ENCODE results near the gene DTNB.

DNA sequence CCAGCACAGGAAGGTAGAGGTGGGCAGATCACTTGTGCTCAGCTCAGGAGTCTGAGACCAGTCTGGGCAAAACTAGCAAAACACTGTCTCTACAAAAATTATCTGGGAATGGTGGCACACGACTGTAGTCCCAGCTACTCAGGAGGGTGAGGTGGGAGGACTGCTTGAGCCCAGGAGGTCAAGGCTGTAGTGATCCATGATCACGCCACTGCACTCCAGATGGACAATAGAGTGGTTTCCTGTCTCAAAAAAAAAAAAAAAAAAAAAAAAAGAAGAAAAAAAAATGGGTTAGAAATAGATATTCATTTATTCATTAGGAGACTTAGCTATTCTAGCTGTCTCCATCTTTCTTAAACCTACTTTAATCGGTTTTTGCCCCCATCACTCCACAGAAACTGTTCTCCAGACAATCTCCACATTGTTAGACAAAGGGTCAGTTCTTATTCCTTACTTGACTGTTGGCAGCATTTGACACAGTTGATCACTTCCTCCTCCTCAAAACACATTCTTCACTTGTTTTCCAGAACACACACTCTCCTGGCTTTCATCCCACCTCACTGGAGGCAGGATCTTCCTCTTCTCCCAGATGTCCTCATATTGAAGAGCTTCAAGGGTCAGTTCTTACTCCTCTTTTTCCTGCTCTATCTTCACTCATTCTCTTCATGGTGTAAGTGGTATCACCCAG is 103.1 kb downstream of the DTNB start:
- TF ChIP-seq, protein P1, sequence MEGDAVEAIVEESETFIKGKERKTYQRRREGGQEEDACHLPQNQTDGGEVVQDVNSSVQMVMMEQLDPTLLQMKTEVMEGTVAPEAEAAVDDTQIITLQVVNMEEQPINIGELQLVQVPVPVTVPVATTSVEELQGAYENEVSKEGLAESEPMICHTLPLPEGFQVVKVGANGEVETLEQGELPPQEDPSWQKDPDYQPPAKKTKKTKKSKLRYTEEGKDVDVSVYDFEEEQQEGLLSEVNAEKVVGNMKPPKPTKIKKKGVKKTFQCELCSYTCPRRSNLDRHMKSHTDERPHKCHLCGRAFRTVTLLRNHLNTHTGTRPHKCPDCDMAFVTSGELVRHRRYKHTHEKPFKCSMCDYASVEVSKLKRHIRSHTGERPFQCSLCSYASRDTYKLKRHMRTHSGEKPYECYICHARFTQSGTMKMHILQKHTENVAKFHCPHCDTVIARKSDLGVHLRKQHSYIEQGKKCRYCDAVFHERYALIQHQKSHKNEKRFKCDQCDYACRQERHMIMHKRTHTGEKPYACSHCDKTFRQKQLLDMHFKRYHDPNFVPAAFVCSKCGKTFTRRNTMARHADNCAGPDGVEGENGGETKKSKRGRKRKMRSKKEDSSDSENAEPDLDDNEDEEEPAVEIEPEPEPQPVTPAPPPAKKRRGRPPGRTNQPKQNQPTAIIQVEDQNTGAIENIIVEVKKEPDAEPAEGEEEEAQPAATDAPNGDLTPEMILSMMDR (IDR thresholded peaks at IDR 0.05), result no peak
- no peak for TF ChIP-seq POLR2AphosphoS5 (IDR thresholded peaks at IDR 0.05)
- no peak for TF ChIP-seq EP300 (IDR thresholded peaks at IDR 0.05)
